ENCODE results near the gene MTCH1.

Gene MTCH1

GRCh38 chr6:36936824-36937223 lies 49.2 kb downstream of the MTCH1 start:
- Histone ChIP-seq H3K36me3 (ENCODE audit: control insufficient read depth in 2 of 2, insufficient read depth in 2 of 2, low read length in 2 of 2) (no peaks in the 10 kb centered on the region), H3K4me1 (ENCODE audit: control insufficient read depth in 2 of 2, insufficient read depth in 2 of 2, low read length in 2 of 2) (no peaks in the 10 kb centered on the region), H3K27ac (ENCODE audit: low read depth in 2 of 2, low read length in 2 of 2) (no peak overlapping the region), H3K9ac (ENCODE audit: low read depth in 1 of 2, low read length in 2 of 2) (no peak overlapping the region), H3K4me3 (ENCODE audit: low read length in 2 of 2) (no peak overlapping the region), H3K27me3 (ENCODE audit: control insufficient read depth in 2 of 2, insufficient read depth in 2 of 2, low read length in 2 of 2) (no peaks in the 10 kb centered on the region), H3K9me3 (ENCODE audit: control insufficient read depth in 2 of 2, low read length in 2 of 2) (no peaks in the 10 kb centered on the region)

DNA sequence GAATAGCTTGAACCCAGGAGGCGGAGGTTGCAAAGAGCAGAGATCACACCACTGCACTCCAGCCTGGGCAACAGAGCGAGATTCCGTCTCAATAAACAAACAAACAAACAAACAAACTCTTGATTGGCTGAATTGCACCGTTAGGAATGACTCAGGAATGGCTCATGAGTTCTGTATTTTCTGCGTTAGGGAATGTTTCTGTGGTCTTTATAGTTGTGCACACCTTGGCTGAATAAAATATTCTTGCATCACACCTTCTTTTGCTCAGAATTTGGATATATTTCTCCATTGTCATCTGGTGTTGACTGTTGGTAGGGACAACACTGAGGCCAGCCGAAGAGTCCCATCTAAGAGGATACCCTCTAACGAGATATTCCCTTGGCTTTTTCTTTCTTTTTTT lies 51.1 kb downstream of the MTCH1 start:
- Histone ChIP-seq H3K4me1 (ENCODE audit: control insufficient read depth in 2 of 2, insufficient read depth in 2 of 2, low read length in 2 of 2) (no peaks in the 10 kb centered on the region), H3K36me3 (ENCODE audit: control insufficient read depth in 2 of 2, insufficient read depth in 2 of 2, low read length in 2 of 2) (no peaks in the 10 kb centered on the region), H3K27me3 (ENCODE audit: control insufficient read depth in 2 of 2, insufficient read depth in 2 of 2, low read length in 2 of 2) (no peaks in the 10 kb centered on the region), H3K27ac (ENCODE audit: low read depth in 2 of 2, low read length in 2 of 2) (no peak overlapping the region), H3K9me3 (ENCODE audit: control insufficient read depth in 2 of 2, low read length in 2 of 2) (no peaks in the 10 kb centered on the region), H3K4me3 (ENCODE audit: low read length in 2 of 2) (no peak overlapping the region), H3K9ac (ENCODE audit: low read depth in 1 of 2, low read length in 2 of 2) (no peak overlapping the region)

GRCh38 chr6:36933519-36933918 lies 52.5 kb downstream of the MTCH1 start:
- no peak overlapping the region for H3K9ac ChIP-seq (ENCODE audit: low read depth in 1 of 2, low read length in 2 of 2)
- no peaks in the 10 kb centered on the region for H3K27me3 ChIP-seq (ENCODE audit: control insufficient read depth in 2 of 2, insufficient read depth in 2 of 2, low read length in 2 of 2)
- H3K36me3 ChIP-seq (ENCODE audit: control insufficient read depth in 2 of 2, insufficient read depth in 2 of 2, low read length in 2 of 2), result no peaks in the 10 kb centered on the region
- H3K9me3 ChIP-seq (ENCODE audit: control insufficient read depth in 2 of 2, low read length in 2 of 2), result no peaks in the 10 kb centered on the region
- no peak overlapping the region for H3K4me3 ChIP-seq (ENCODE audit: low read length in 2 of 2)
- peaks cover 0 to under 1% of the 10 kb centered on the region in 2 donors for H3K4me1 ChIP-seq (ENCODE audit: control insufficient read depth in 2 of 2, insufficient read depth in 2 of 2, low read length in 2 of 2)
- no peak overlapping the region for H3K27ac ChIP-seq (ENCODE audit: low read depth in 2 of 2, low read length in 2 of 2)

- Histone ChIP-seq H3K4me1 (ENCODE audit: control insufficient read depth in 2 of 2, insufficient read depth in 2 of 2, low read length in 2 of 2) (peaks cover 3 to 4% of the 10 kb centered on the region in 2 donors), H3K36me3 (ENCODE audit: control insufficient read depth in 2 of 2, insufficient read depth in 2 of 2, low read length in 2 of 2) (no peaks in the 10 kb centered on the region), H3K4me3 (ENCODE audit: low read length in 2 of 2) (no peak overlapping the region), H3K27ac (ENCODE audit: low read depth in 2 of 2, low read length in 2 of 2) (no peak overlapping the region), H3K27me3 (ENCODE audit: control insufficient read depth in 2 of 2, insufficient read depth in 2 of 2, low read length in 2 of 2) (no peaks in the 10 kb centered on the region), H3K9me3 (ENCODE audit: control insufficient read depth in 2 of 2, low read length in 2 of 2) (no peaks in the 10 kb centered on the region), H3K9ac (ENCODE audit: low read depth in 1 of 2, low read length in 2 of 2) (no peak overlapping the region)
Measured at GRCh38 chr6:36933102-36933501, 52.9 kb downstream of the MTCH1 start.

DNA sequence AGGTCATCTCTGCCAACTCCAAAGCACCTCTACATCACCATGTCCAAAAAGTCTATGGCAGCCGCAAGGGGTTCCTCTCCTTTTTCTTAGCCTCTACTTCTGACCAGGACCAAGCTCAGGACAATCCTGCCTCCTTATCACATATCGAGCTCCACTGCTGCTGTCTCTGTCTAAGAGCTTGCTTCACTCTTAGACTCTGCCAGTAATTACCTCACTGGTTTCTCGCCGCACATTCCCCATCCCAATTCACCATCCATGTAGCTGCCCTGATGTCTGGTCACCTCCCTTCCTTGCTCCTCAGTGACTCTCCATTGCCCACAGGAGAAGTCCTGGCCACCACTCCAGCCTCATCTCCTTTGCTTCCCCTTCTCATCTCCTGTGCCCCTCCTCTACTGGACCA lies 55.5 kb downstream of the MTCH1 start:
- Histone ChIP-seq H3K9me3 (ENCODE audit: control insufficient read depth in 2 of 2, low read length in 2 of 2) (no peaks in the 10 kb centered on the region), H3K27me3 (ENCODE audit: control insufficient read depth in 2 of 2, insufficient read depth in 2 of 2, low read length in 2 of 2) (no peaks in the 10 kb centered on the region), H3K36me3 (ENCODE audit: control insufficient read depth in 2 of 2, insufficient read depth in 2 of 2, low read length in 2 of 2) (peaks cover 0 to 4% of the 10 kb centered on the region in 2 donors), H3K9ac (ENCODE audit: low read depth in 1 of 2, low read length in 2 of 2) (no peak overlapping the region), H3K4me1 (ENCODE audit: control insufficient read depth in 2 of 2, insufficient read depth in 2 of 2, low read length in 2 of 2) (peaks cover 7 to 14% of the 10 kb centered on the region in 2 donors), H3K27ac (ENCODE audit: low read depth in 2 of 2, low read length in 2 of 2) (no peak overlapping the region), H3K4me3 (ENCODE audit: low read length in 2 of 2) (no peak overlapping the region)

DNA sequence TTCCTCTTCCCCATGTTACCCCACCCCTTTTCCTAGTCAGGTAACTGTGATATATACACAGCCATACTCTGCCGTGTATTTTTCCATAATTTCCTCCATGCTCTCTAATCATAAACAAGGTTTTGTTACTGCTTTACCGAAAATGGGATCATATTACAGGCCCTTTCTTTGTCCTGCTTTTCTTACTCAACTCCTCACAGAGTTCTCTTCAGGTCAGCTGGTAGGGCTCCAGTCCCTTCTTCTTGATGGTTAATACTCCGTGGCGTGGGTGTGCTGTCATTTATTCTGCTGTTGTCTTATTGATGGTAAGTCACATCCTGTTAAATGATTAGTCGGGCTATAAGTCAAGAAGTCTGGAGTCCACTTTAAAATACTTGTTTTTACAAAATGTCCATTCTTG lies 56.4 kb downstream of the MTCH1 start:
- no peaks in the 10 kb centered on the region for H3K9me3 ChIP-seq (ENCODE audit: control insufficient read depth in 2 of 2, low read length in 2 of 2)
- no peaks in the 10 kb centered on the region for H3K27me3 ChIP-seq (ENCODE audit: control insufficient read depth in 2 of 2, insufficient read depth in 2 of 2, low read length in 2 of 2)
- no peak overlapping the region for H3K27ac ChIP-seq (ENCODE audit: low read depth in 2 of 2, low read length in 2 of 2)
- H3K4me1 ChIP-seq (ENCODE audit: control insufficient read depth in 2 of 2, insufficient read depth in 2 of 2, low read length in 2 of 2), result peaks cover 7 to 14% of the 10 kb centered on the region in 2 donors
- H3K9ac ChIP-seq (ENCODE audit: low read depth in 1 of 2, low read length in 2 of 2), result no peak overlapping the region
- no peak overlapping the region for H3K4me3 ChIP-seq (ENCODE audit: low read length in 2 of 2)
- H3K36me3 ChIP-seq (ENCODE audit: control insufficient read depth in 2 of 2, insufficient read depth in 2 of 2, low read length in 2 of 2), result peaks cover 0 to 11% of the 10 kb centered on the region in 2 donors

- H3K9ac ChIP-seq (ENCODE audit: low read depth in 1 of 2, low read length in 2 of 2), result no peak overlapping the region
- peaks cover 7 to 14% of the 10 kb centered on the region in 2 donors for H3K4me1 ChIP-seq (ENCODE audit: control insufficient read depth in 2 of 2, insufficient read depth in 2 of 2, low read length in 2 of 2)
- H3K4me3 ChIP-seq (ENCODE audit: low read length in 2 of 2), result no peak overlapping the region
- H3K9me3 ChIP-seq (ENCODE audit: control insufficient read depth in 2 of 2, low read length in 2 of 2), result no peaks in the 10 kb centered on the region
- no peak overlapping the region for H3K27ac ChIP-seq (ENCODE audit: low read depth in 2 of 2, low read length in 2 of 2)
- H3K36me3 ChIP-seq (ENCODE audit: control insufficient read depth in 2 of 2, insufficient read depth in 2 of 2, low read length in 2 of 2), result peaks cover 0 to 13% of the 10 kb centered on the region in 2 donors
- no peaks in the 10 kb centered on the region for H3K27me3 ChIP-seq (ENCODE audit: control insufficient read depth in 2 of 2, insufficient read depth in 2 of 2, low read length in 2 of 2)
Measured at GRCh38 chr6:36929152-36929551, 56.8 kb downstream of the MTCH1 start.

- Histone ChIP-seq H3K9me3 (ENCODE audit: control insufficient read depth in 2 of 2, low read length in 2 of 2) (no peaks in the 10 kb centered on the region), H3K27ac (ENCODE audit: low read depth in 2 of 2, low read length in 2 of 2) (no peak overlapping the region), H3K36me3 (ENCODE audit: control insufficient read depth in 2 of 2, insufficient read depth in 2 of 2, low read length in 2 of 2) (peaks cover 2 to 17% of the 10 kb centered on the region in 2 donors), H3K4me1 (ENCODE audit: control insufficient read depth in 2 of 2, insufficient read depth in 2 of 2, low read length in 2 of 2) (peaks cover 7 to 14% of the 10 kb centered on the region in 2 donors), H3K4me3 (ENCODE audit: low read length in 2 of 2) (no peak overlapping the region), H3K9ac (ENCODE audit: low read depth in 1 of 2, low read length in 2 of 2) (no peak overlapping the region), H3K27me3 (ENCODE audit: control insufficient read depth in 2 of 2, insufficient read depth in 2 of 2, low read length in 2 of 2) (no peaks in the 10 kb centered on the region)
Measured at GRCh38 chr6:36928547-36928918, 57.5 kb downstream of the MTCH1 start.

DNA sequence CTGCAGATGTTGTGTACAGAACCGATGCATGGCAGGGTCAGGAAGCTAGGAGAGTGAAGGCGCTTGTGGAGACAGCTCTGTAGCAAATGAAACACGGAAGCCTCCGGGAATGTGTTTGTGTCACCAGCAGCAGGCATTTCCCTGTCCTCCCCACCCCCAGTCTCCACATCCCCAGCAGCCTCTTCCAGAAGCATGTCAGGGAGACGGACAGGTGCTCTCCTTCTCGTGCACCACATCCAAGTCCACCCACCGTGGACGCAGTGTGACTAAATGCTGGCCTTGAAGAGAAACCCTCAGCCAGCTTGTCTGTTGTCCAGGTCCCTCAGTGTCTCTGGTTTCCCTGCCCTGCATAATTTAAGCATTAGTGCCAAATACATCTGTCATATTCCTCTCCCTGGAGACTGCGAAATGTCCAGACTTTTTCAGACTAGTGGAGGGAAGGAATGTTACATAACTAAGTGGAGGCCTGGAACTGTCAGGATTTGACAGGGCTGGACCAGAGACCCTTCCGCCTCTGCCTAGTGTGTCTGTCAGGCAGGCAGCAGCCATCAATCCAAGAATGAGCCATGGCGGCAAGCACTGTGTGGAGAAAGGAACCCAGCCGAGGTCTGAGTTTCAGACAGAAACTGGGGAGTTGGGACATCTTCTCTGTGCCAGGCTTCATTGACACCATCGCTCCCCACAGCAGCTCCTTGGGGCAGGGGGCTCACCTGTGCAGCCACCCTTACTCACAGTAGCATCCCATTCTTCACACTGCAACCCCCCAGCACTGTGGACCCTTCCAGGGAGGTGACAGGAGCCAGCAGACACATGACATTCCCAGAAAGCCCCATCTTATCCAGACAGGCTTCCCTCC lies 58.1 kb downstream of the MTCH1 start:
- Histone ChIP-seq H3K27ac (ENCODE audit: low read depth in 2 of 2, low read length in 2 of 2) (no peak overlapping the region), H3K27me3 (ENCODE audit: control insufficient read depth in 2 of 2, insufficient read depth in 2 of 2, low read length in 2 of 2) (no peaks in the 10 kb centered on the region), H3K9me3 (ENCODE audit: control insufficient read depth in 2 of 2, low read length in 2 of 2) (no peaks in the 10 kb centered on the region), H3K4me1 (ENCODE audit: control insufficient read depth in 2 of 2, insufficient read depth in 2 of 2, low read length in 2 of 2) (peaks cover 7 to 14% of the 10 kb centered on the region in 2 donors), H3K4me3 (ENCODE audit: low read length in 2 of 2) (no peak overlapping the region), H3K36me3 (ENCODE audit: control insufficient read depth in 2 of 2, insufficient read depth in 2 of 2, low read length in 2 of 2) (peaks cover 4 to 22% of the 10 kb centered on the region in 2 donors), H3K9ac (ENCODE audit: low read depth in 1 of 2, low read length in 2 of 2) (no peak overlapping the region)

DNA sequence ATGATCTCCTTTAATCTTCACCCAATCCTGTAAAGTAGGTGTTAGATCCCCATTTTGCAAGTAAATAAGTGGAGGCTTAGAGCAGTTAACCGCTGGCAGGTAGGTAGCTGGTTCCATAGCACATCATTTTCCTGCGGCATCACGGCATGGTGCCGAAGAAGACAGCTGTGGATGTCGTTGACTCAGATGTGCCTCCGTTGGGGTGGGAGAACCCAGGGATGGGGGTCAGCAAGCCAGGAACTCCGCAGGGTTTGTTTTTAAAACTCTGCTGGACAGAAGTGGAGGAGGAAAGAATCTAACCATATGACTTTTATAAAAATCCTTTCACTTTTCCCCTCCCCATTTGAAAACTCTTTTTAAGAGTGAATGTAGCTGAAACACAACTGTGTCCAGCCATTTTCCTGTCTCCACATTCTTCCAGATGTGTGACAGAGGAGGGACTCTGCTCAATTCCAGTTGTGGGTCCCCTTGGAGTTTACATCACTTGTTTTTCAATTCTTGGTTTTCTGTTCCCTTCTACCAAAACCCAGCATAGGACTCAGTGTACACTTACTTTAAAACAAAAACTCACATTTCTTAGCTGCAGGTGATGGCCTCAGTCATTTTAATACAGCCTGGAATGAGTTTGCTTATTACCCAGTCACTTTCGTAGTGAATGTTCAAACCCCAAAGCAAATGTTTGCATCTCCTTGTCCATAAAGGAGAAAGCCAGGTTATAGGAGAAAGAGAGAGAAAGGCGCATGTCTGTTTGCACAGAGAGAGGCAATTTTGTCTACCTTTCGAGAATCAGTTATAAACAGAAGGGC lies 59.1 kb downstream of the MTCH1 start:
- H3K4me3 ChIP-seq (ENCODE audit: low read length in 2 of 2), result no peak overlapping the region
- peaks cover 7 to 14% of the 10 kb centered on the region in 2 donors for H3K4me1 ChIP-seq (ENCODE audit: control insufficient read depth in 2 of 2, insufficient read depth in 2 of 2, low read length in 2 of 2)
- no peak overlapping the region for H3K27ac ChIP-seq (ENCODE audit: low read depth in 2 of 2, low read length in 2 of 2)
- H3K9ac ChIP-seq (ENCODE audit: low read depth in 1 of 2, low read length in 2 of 2), result no peak overlapping the region
- no peaks in the 10 kb centered on the region for H3K9me3 ChIP-seq (ENCODE audit: control insufficient read depth in 2 of 2, low read length in 2 of 2)
- peaks cover 8 to 24% of the 10 kb centered on the region in 2 donors for H3K36me3 ChIP-seq (ENCODE audit: control insufficient read depth in 2 of 2, insufficient read depth in 2 of 2, low read length in 2 of 2)
- H3K27me3 ChIP-seq (ENCODE audit: control insufficient read depth in 2 of 2, insufficient read depth in 2 of 2, low read length in 2 of 2), result no peaks in the 10 kb centered on the region

Measured in mucosa of rectum (tissue), 2 donors.